DOHH2 (cell line): Measurements from ENCODE around the gene TNNT2.

Experiments
- H3F3A ChIP-seq: fragments of 200-600 bp; sonication (generic), shearing (Covaris generic); 2 replicates; pipeline ENCODE4 v1.6.0; 2016; ENCODE audit warnings: antibody characterized with exemption, mild to moderate bottlenecking; ENCODE audit not compliant: control insufficient read depth, insufficient read depth
- H3K27ac ChIP-seq: fragments of 200-600 bp; sonication (generic); 2 replicates; pipeline ENCODE4 v1.5.1; 2014; ENCODE audit warnings: low read depth, mild to moderate bottlenecking, low read length, moderate library complexity
- H3K27me3 ChIP-seq: fragments of 200-600 bp; sonication (generic); 2 replicates; pipeline ENCODE4 v1.6.1; 2014; ENCODE audit warnings: mild to moderate bottlenecking, low read length, mixed read lengths; ENCODE audit not compliant: control insufficient read depth
- H3K36me3 ChIP-seq: fragments of 200-600 bp; sonication (generic); 2 replicates; pipeline ENCODE4 v1.6.1; 2014; ENCODE audit warnings: mild to moderate bottlenecking, low read length, moderate library complexity, mixed read lengths; ENCODE audit not compliant: control insufficient read depth
- H3K4me1 ChIP-seq: fragments of 200-600 bp; sonication (generic); 2 replicates; pipeline ENCODE4 v1.6.1; 2014; ENCODE audit warnings: mild to moderate bottlenecking, low read length, mixed read lengths; ENCODE audit not compliant: control insufficient read depth
- H3K4me2 ChIP-seq: fragments of 200-600 bp; sonication (generic); 2 replicates; pipeline ENCODE4 v1.6.0; 2014; ENCODE audit warnings: mild to moderate bottlenecking, low read length, moderate library complexity
- H3K4me3 ChIP-seq: fragments of 200-600 bp; sonication (generic); 2 replicates; pipeline ENCODE4 v1.5.1; 2014; ENCODE audit warnings: mild to moderate bottlenecking, low read length, mixed read lengths
- H3K79me2 ChIP-seq: fragments of 200-600 bp; sonication (generic); 2 replicates; pipeline ENCODE4 v1.6.1; 2014; ENCODE audit warnings: mild to moderate bottlenecking, low read length, mixed read lengths; ENCODE audit not compliant: control insufficient read depth
- H3K9me2 ChIP-seq: fragments of 200-600 bp; sonication (generic); replicated peaks from 2 replicates; pipeline ENCODE4 v1.6.1; 2014; ENCODE audit warnings: mild to moderate bottlenecking, low read length, mixed read lengths; ENCODE audit not compliant: control insufficient read depth
- H3K9me3 ChIP-seq: fragments of 200-600 bp; sonication (generic); 2 replicates; pipeline ENCODE4 v1.6.1; 2014; ENCODE audit warnings: antibody characterized with exemption, low read length, mixed read lengths; ENCODE audit not compliant: control insufficient read depth, insufficient read depth
- H4K20me1 ChIP-seq: fragments of 200-600 bp; sonication (generic); 2 replicates; pipeline ENCODE4 v1.6.0; 2014; ENCODE audit warnings: low read depth, mild to moderate bottlenecking, antibody characterized with exemption, low read length, moderate library complexity; ENCODE audit not compliant: control insufficient read depth, insufficient read depth
- CTCF ChIP-seq: fragments of 200-600 bp; sonication (generic); IDR thresholded peaks from one replicate; pipeline ENCODE4 v1.5.1; 2014; ENCODE audit warnings: antibody characterized with exemption, mild to moderate bottlenecking, low read depth, low read length; ENCODE audit not compliant: poor library complexity, severe bottlenecking
- EZH2phosphoT487 ChIP-seq: fragments of 200-600 bp; sonication (generic); IDR thresholded peaks from 2 replicates; pipeline ENCODE4 v1.6.1; 2017; ENCODE audit warnings: borderline replicate concordance, mild to moderate bottlenecking, antibody characterized with exemption, low read length, moderate library complexity, mixed read lengths

TNNT2 gene

GRCh38 chr1:201324306-201324705, 53.2 kb downstream of the TNNT2 start:
- H3K4me2 ChIP-seq: no peak overlapping the region
- no peaks in the 10 kb centered on the region for H4K20me1 ChIP-seq
- no peak overlapping the region for H3K4me3 ChIP-seq
- H3K36me3 ChIP-seq: no peaks in the 10 kb centered on the region
- no peak overlapping the region for H3K27ac ChIP-seq
- no peaks in the 10 kb centered on the region for H3K9me3 ChIP-seq
- TF ChIP-seq EZH2phosphoT487 (no peak), CTCF (no peak)
- no peaks in the 10 kb centered on the region for H3F3A ChIP-seq
- H3K9me2 ChIP-seq: no peaks in the 10 kb centered on the region
- H3K27me3 ChIP-seq: no peaks in the 10 kb centered on the region
- H3K4me1 ChIP-seq: no peaks in the 10 kb centered on the region
- H3K79me2 ChIP-seq: no peaks in the 10 kb centered on the region

- TF ChIP-seq CTCF (no peak), EZH2phosphoT487 (no peak)
- H4K20me1 ChIP-seq: no peaks in the 10 kb centered on the region
- H3K79me2 ChIP-seq: no peaks in the 10 kb centered on the region
- H3K27me3 ChIP-seq: no peaks in the 10 kb centered on the region
- H3K4me1 ChIP-seq: no peaks in the 10 kb centered on the region
- H3K9me3 ChIP-seq: no peaks in the 10 kb centered on the region
- no peak overlapping the region for H3K27ac ChIP-seq
- no peaks in the 10 kb centered on the region for H3F3A ChIP-seq
- no peak overlapping the region for H3K4me2 ChIP-seq
- H3K4me3 ChIP-seq: no peak overlapping the region
- no peaks in the 10 kb centered on the region for H3K9me2 ChIP-seq
- H3K36me3 ChIP-seq: no peaks in the 10 kb centered on the region
These were observed 54.6 kb downstream of the TNNT2 start for GRCh38 chr1:201322653-201323510.

- no peaks in the 10 kb centered on the region for H3K9me3 ChIP-seq
- no peaks in the 10 kb centered on the region for H3K27me3 ChIP-seq
- no peaks in the 10 kb centered on the region for H3K9me2 ChIP-seq
- H3K4me2 ChIP-seq: no peak overlapping the region
- no peak overlapping the region for H3K27ac ChIP-seq
- H4K20me1 ChIP-seq: no peaks in the 10 kb centered on the region
- TF ChIP-seq EZH2phosphoT487: no peak
- TF ChIP-seq CTCF: no peak
- no peaks in the 10 kb centered on the region for H3K79me2 ChIP-seq
- no peaks in the 10 kb centered on the region for H3K4me1 ChIP-seq
- no peaks in the 10 kb centered on the region for H3K36me3 ChIP-seq
- no peaks in the 10 kb centered on the region for H3F3A ChIP-seq
- H3K4me3 ChIP-seq: no peak overlapping the region
These were observed 55.6 kb downstream of the TNNT2 start for GRCh38 chr1:201321826-201322390.
